ENCODE measurements around the gene SYCN. TPM values are rescaled to one million over a fixed set of nuclear protein-coding genes. Genes with fewer than 3 reads are reported as not detected.

SYCN gene
- total and polyA plus RNA-seq, 2 donors from 2014 or later = not detected

- Histone ChIP-seq H3K4me3 (ENCODE audit: low read length in 3 of 3) (no peak overlapping the region), H3K27me3 (ENCODE audit: control insufficient read depth, insufficient read depth, low read length) (no peaks in the 10 kb centered on the region), H3K36me3 (ENCODE audit: control insufficient read depth in 2 of 3, insufficient read depth in 3 of 3, low read length in 3 of 3) (peaks cover 0 to 2% (median 0%) of the 10 kb centered on the region in 3 donors), H3K27ac (ENCODE audit: low read depth in 2 of 2, low read length in 2 of 2) (no peak overlapping the region), H3K4me1 (ENCODE audit: control insufficient read depth in 2 of 3, insufficient read depth in 2 of 3, low read depth in 1 of 3, low read length in 3 of 3) (peaks cover 0 to 61% (median 38%) of the 10 kb centered on the region in 3 donors), H3K9me3 (ENCODE audit: control insufficient read depth in 2 of 3, insufficient read depth in 1 of 3, low read length in 3 of 3) (no peaks in the 10 kb centered on the region), H3K9ac (ENCODE audit: low read length in 3 of 3) (no peak overlapping the region)
- no peak for TF ChIP-seq CTCF (IDR thresholded peaks at IDR 0.05; ENCODE audit: borderline replicate concordance, extremely low read depth, insufficient read depth)
- intact Hi-C loops (cut with DNase I) = no loop called here
- FAIRE-seq (no peak), DNase-seq (no peak)
These were observed 46.6 kb downstream of the SYCN start for GRCh38 chr19:39157275-39157996.

GRCh38 chr19:39156326-39157230 is 47.5 kb downstream of the SYCN start:
- no peak overlapping the region for H3K9ac ChIP-seq (ENCODE audit: low read length in 3 of 3)
- intact Hi-C loops (cut with DNase I) = no loop called here
- H3K36me3 ChIP-seq (ENCODE audit: control insufficient read depth in 2 of 3, insufficient read depth in 3 of 3, low read length in 3 of 3) = peaks cover 0 to 2% (median 0%) of the 10 kb centered on the region in 3 donors
- H3K9me3 ChIP-seq (ENCODE audit: control insufficient read depth in 2 of 3, insufficient read depth in 1 of 3, low read length in 3 of 3) = no peaks in the 10 kb centered on the region
- H3K27me3 ChIP-seq (ENCODE audit: control insufficient read depth, insufficient read depth, low read length) = no peaks in the 10 kb centered on the region
- peak in 1 of 5 donors; percentile 41 for DNase-seq
- no peak for FAIRE-seq
- H3K27ac ChIP-seq (ENCODE audit: low read depth in 2 of 2, low read length in 2 of 2) = peak overlapping the region in 1 of 2 donors; percentile 32
- no peak for TF ChIP-seq CTCF (IDR thresholded peaks at IDR 0.05; ENCODE audit: borderline replicate concordance, extremely low read depth, insufficient read depth)
- H3K4me3 ChIP-seq (ENCODE audit: low read length in 3 of 3) = no peak overlapping the region
- H3K4me1 ChIP-seq (ENCODE audit: control insufficient read depth in 2 of 3, insufficient read depth in 2 of 3, low read depth in 1 of 3, low read length in 3 of 3) = peaks cover 0 to 61% (median 38%) of the 10 kb centered on the region in 3 donors

- Histone ChIP-seq H3K9me3 (ENCODE audit: control insufficient read depth in 2 of 3, insufficient read depth in 1 of 3, low read length in 3 of 3) (no peaks in the 10 kb centered on the region), H3K4me3 (ENCODE audit: low read length in 3 of 3) (no peak overlapping the region), H3K27ac (ENCODE audit: low read depth in 2 of 2, low read length in 2 of 2) (peak overlapping the region; percentile 8 to 32), H3K4me1 (ENCODE audit: control insufficient read depth in 2 of 3, insufficient read depth in 2 of 3, low read depth in 1 of 3, low read length in 3 of 3) (peaks cover 0 to 57% (median 36%) of the 10 kb centered on the region in 3 donors), H3K9ac (ENCODE audit: low read length in 3 of 3) (no peak overlapping the region), H3K36me3 (ENCODE audit: control insufficient read depth in 2 of 3, insufficient read depth in 3 of 3, low read length in 3 of 3) (peaks cover 0 to 2% (median 0%) of the 10 kb centered on the region in 3 donors), H3K27me3 (ENCODE audit: control insufficient read depth, insufficient read depth, low read length) (no peaks in the 10 kb centered on the region)
- no peak for TF ChIP-seq CTCF (IDR thresholded peaks at IDR 0.05; ENCODE audit: borderline replicate concordance, extremely low read depth, insufficient read depth)
- DNase-seq (no peak), FAIRE-seq (no peak)
- intact Hi-C loops (cut with DNase I) = no loop called here
These were observed 48.3 kb downstream of the SYCN start for GRCh38 chr19:39155741-39156140.

Measured in kidney (tissue), 14 donors.